WTC11 (cell line): ENCODE results near the gene LGALS7. TPM values are rescaled to one million over a fixed set of nuclear protein-coding genes. Genes with fewer than 3 reads are reported as not detected.

Experiments used
- ATAC-seq: fragments of 200-7000 bp; cut with Tn5 transposase; 2 replicates; pipeline ENCODE4 v1.10.0; 2021; ENCODE audit warnings: mild to moderate bottlenecking, moderate library complexity
- CTCF ChIA-PET: fragments of 300-600 bp; sonication (Branson Sonifier 250); formaldehyde crosslinking; loops from one replicate; lab custom pipeline; 2021; ENCODE audit warnings: antibody characterized with exemption; lab: Charles Lee
- POLR2A ChIA-PET: fragments of 350-600 bp; sonication (Branson Sonifier 250); formaldehyde crosslinking; loops from one replicate; lab custom pipeline; 2021; ENCODE audit warnings: antibody characterized with exemption; lab: Charles Lee
- DNase-seq: peaks from one replicate; pipeline ENCODE4 v3.0.0; 2021; ENCODE audit warnings: low spot score
- H3K27ac Mint-ChIP-seq: 2 replicates; pipeline ENCODE4 v1.8.0; 2021; ENCODE audit warnings: mixed read lengths
- H3K27me3 Mint-ChIP-seq: 2 replicates; pipeline ENCODE4 v1.8.0; 2021; ENCODE audit warnings: low read depth, mild to moderate bottlenecking, moderate library complexity, mixed read lengths
- H3K36me3 Mint-ChIP-seq: 2 replicates; pipeline ENCODE4 v1.8.0; 2021; ENCODE audit warnings: mixed read lengths
- H3K4me1 Mint-ChIP-seq: 2 replicates; pipeline ENCODE4 v1.8.0; 2022; ENCODE audit warnings: mixed read lengths
- H3K4me3 Mint-ChIP-seq: 2 replicates; pipeline ENCODE4 v1.8.0; 2021; ENCODE audit warnings: mild to moderate bottlenecking, moderate library complexity, mixed read lengths
- H3K9me3 Mint-ChIP-seq: 2 replicates; pipeline ENCODE4 v1.8.0; 2021; ENCODE audit warnings: mixed read lengths
- AFF4 ChIP-seq: sonication (generic); formaldehyde crosslinking; IDR thresholded peaks from 2 replicates; pipeline ENCODE4 v1.8.1; 2023; ENCODE audit warnings: mild to moderate bottlenecking, missing genetic modification reagents, borderline replicate concordance
- ARID4B ChIP-seq: sonication (generic); formaldehyde crosslinking; IDR thresholded peaks from 2 replicates; pipeline ENCODE4 v1.8.0; 2023; ENCODE audit warnings: missing genetic modification reagents, mild to moderate bottlenecking, borderline replicate concordance
- ATF6 ChIP-seq: sonication (generic); formaldehyde crosslinking; IDR thresholded peaks from 2 replicates; pipeline ENCODE4 v1.8.1; 2023; ENCODE audit warnings: mild to moderate bottlenecking, missing genetic modification reagents
- CREB1 ChIP-seq: sonication (generic); formaldehyde crosslinking; IDR thresholded peaks from 2 replicates; pipeline ENCODE4 v1.8.0; 2023; ENCODE audit warnings: mild to moderate bottlenecking, missing genetic modification reagents
- EMX1 ChIP-seq: fragments of 250-450 bp; sonication (Bioruptor Pico); IDR thresholded peaks from 2 replicates; pipeline ENCODE4 v1.8.0; 2021; ENCODE audit warnings: mild to moderate bottlenecking
- FOXJ3 ChIP-seq: sonication (generic); formaldehyde crosslinking; IDR thresholded peaks from 2 replicates; pipeline ENCODE4 v1.9.0; 2021; ENCODE audit warnings: missing genetic modification reagents, mild to moderate bottlenecking, borderline replicate concordance
- FOXP4 ChIP-seq: sonication (generic); formaldehyde crosslinking; IDR thresholded peaks from 2 replicates; pipeline ENCODE4 v1.8.0; 2022; ENCODE audit warnings: mild to moderate bottlenecking, missing genetic modification reagents
- GABPB1 ChIP-seq: sonication (generic); formaldehyde crosslinking; IDR thresholded peaks from 2 replicates; pipeline ENCODE4 v1.8.1; 2023; ENCODE audit warnings: mild to moderate bottlenecking, missing genetic modification reagents
- MLX ChIP-seq: sonication (generic); formaldehyde crosslinking; IDR thresholded peaks from 2 replicates; pipeline ENCODE4 v1.8.1; 2023; ENCODE audit warnings: mild to moderate bottlenecking, missing genetic modification reagents, moderate library complexity
- NFATC4 ChIP-seq: fragments of 250-450 bp; sonication (Bioruptor Pico); IDR thresholded peaks from 2 replicates; pipeline ENCODE4 v1.9.0; 2021; ENCODE audit warnings: mild to moderate bottlenecking
- NFYB ChIP-seq: sonication (generic); formaldehyde crosslinking; conservative IDR thresholded peaks from 2 replicates; pipeline ENCODE4 v1.8.0; 2022; ENCODE audit warnings: low read depth, missing genetic modification reagents
- OVOL2 ChIP-seq: fragments of 250-450 bp; sonication (Bioruptor Pico); IDR thresholded peaks from 2 replicates; pipeline ENCODE4 v1.9.0; 2021; ENCODE audit warnings: mild to moderate bottlenecking, borderline replicate concordance
- PRRX2 ChIP-seq: fragments of 250-450 bp; sonication (Bioruptor Pico); IDR thresholded peaks from 2 replicates; pipeline ENCODE4 v1.8.0; 2021; ENCODE audit warnings: mild to moderate bottlenecking
- RELA ChIP-seq: sonication (generic); formaldehyde crosslinking; IDR thresholded peaks from 2 replicates; pipeline ENCODE4 v1.8.1; 2022; ENCODE audit warnings: missing genetic modification reagents, mild to moderate bottlenecking, borderline replicate concordance
- SMAD3 ChIP-seq: sonication (generic); formaldehyde crosslinking; IDR thresholded peaks from 2 replicates; pipeline ENCODE4 v1.8.0; 2022; ENCODE audit warnings: missing genetic modification reagents, mild to moderate bottlenecking, borderline replicate concordance
- TEAD1 ChIP-seq: sonication (generic); formaldehyde crosslinking; IDR thresholded peaks from 2 replicates; pipeline ENCODE4 v1.8.0; 2022; ENCODE audit warnings: mild to moderate bottlenecking, missing genetic modification reagents
- ZMAT4 ChIP-seq: fragments of 250-450 bp; sonication (Bioruptor Pico); IDR thresholded peaks from 2 replicates; pipeline ENCODE4 v1.9.0; 2021; ENCODE audit warnings: mild to moderate bottlenecking
- ZNF317 ChIP-seq: sonication (generic); formaldehyde crosslinking; IDR thresholded peaks from 2 replicates; pipeline ENCODE4 v1.8.1; 2023; ENCODE audit warnings: low read depth, mild to moderate bottlenecking, moderate library complexity, missing genetic modification reagents, borderline replicate concordance
- ZNF396 ChIP-seq: fragments of 250-450 bp; sonication (Bioruptor Pico); IDR thresholded peaks from 2 replicates; pipeline ENCODE4 v1.8.0; 2021; ENCODE audit warnings: mild to moderate bottlenecking, moderate library complexity, borderline replicate concordance
- total RNA-seq: library from RNA; stranded (reverse); gene quantifications from 3 replicates; pipeline ENCODE4 v1.2.3, GENCODE V29; 2021
- TF ChIP-seq, protein P1 (sequence below): sonication (generic); formaldehyde crosslinking; IDR thresholded peaks from 2 replicates; pipeline ENCODE4 v1.8.1; 2023; ENCODE audit warnings: mild to moderate bottlenecking, moderate library complexity, missing genetic modification reagents

Gene LGALS7
- total RNA-seq, 1 experiment from 2014 or later = 2.3 TPM

DNA sequence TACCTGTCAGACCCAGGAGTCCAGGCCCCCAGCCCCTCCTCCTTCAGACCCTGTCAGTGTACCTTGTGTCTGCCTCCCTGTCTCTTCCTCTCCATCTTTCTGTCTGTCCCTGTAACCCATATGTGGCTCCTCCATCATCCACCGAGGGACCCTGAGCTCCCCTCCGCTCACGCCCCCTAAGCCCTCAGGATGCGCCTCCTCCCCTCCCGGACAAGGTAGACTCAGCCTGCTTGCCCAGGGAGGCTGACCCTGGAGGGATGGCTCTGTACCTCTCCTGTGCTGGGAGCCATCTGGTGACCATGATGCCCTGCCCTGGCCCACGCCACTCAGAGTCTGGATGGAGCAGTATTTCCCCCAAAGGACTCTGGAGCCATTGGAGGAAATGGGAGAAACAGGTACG lies 28.0 kb downstream of the LGALS7 start:
- TF ChIP-seq CREB1 (CRISPR knock-in tag) = no peak
- no peak for TF ChIP-seq ZNF317
- no peak for TF ChIP-seq GABPB1 (CRISPR knock-in tag)
- TF ChIP-seq ZNF396 (CRISPR knock-in tag) = no peak
- no peak for TF ChIP-seq TEAD1 (CRISPR knock-in tag)
- TF ChIP-seq AFF4 (CRISPR knock-in tag) = no peak
- no peak for TF ChIP-seq FOXJ3
- no peak for TF ChIP-seq SMAD3
- no peak for TF ChIP-seq FOXP4
- no peak for TF ChIP-seq PRRX2 (CRISPR knock-in tag)
- no peak for TF ChIP-seq NFATC4 (CRISPR knock-in tag)
- TF ChIP-seq, all 79 proteins: peak for 0
- H3K36me3 Mint-ChIP-seq = no peaks in the 10 kb centered on the region
- H3K9me3 Mint-ChIP-seq = no peaks in the 10 kb centered on the region
- H3K27me3 Mint-ChIP-seq = peaks cover 17% of the 10 kb centered on the region
- no peak for DNase-seq
- ChIA-PET POLR2A (no interaction called here), CTCF (interaction anchor here (1.4 to 2.0 kb wide), 2 partner anchors 24 to 109 kb away, joined by 3 to 11 read pairs; no protein-coding TSS in a partner anchor)
- peak; percentile 22; the same call in 1 of the 2 replicates for ATAC-seq
- no peak overlapping the region for H3K4me3 Mint-ChIP-seq
- no peak overlapping the region for H3K27ac Mint-ChIP-seq
- no peaks in the 10 kb centered on the region for H3K4me1 Mint-ChIP-seq

DNA sequence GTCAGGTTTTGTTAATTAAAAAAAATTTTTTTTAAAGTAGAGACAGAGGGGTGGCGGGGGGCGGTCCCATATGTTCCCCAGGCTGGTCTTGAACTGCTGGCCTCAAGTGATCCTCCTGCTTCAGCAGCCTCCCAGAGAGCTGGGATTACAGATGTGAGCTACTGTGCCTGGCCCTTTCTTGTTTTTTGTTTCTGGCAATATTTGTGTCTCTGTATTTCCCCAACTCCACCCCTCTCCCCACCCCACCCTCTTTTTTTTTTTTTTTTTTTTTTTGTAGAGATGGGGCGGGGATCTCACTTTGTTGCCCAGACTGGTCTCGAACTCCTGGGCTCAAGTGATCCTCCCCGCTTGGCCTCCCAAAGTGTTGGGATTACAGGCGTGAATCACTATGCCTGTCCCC lies 28.4 kb downstream of the LGALS7 start:
- ATAC-seq (no peak), DNase-seq (no peak)
- Mint-ChIP-seq H3K4me3 (no peak overlapping the region), H3K27me3 (peaks cover 12% of the 10 kb centered on the region), H3K9me3 (no peaks in the 10 kb centered on the region), H3K36me3 (no peaks in the 10 kb centered on the region), H3K4me1 (no peaks in the 10 kb centered on the region), H3K27ac (no peak overlapping the region)
- POLR2A ChIA-PET = interaction anchor here (1.3 kb wide), 1 partner anchor 186 kb away, joined by 4 read pairs; the partner anchor contains the start of genes MRPS12 and SARS2
- CTCF ChIA-PET = interaction anchor here (1.4 to 2.0 kb wide), 2 partner anchors 25 to 108 kb away, joined by 3 to 11 read pairs; no protein-coding TSS in a partner anchor
- TF ChIP-seq RELA (CRISPR knock-in tag) (no peak), OVOL2 (no peak), MLX (CRISPR knock-in tag) (no peak), ZMAT4 (CRISPR knock-in tag) (no peak), NFYB (CRISPR knock-in tag) (no peak), SMAD3 (no peak), ARID4B (no peak), ATF6 (no peak), EMX1 (CRISPR knock-in tag) (no peak)
- TF ChIP-seq, protein P1, sequence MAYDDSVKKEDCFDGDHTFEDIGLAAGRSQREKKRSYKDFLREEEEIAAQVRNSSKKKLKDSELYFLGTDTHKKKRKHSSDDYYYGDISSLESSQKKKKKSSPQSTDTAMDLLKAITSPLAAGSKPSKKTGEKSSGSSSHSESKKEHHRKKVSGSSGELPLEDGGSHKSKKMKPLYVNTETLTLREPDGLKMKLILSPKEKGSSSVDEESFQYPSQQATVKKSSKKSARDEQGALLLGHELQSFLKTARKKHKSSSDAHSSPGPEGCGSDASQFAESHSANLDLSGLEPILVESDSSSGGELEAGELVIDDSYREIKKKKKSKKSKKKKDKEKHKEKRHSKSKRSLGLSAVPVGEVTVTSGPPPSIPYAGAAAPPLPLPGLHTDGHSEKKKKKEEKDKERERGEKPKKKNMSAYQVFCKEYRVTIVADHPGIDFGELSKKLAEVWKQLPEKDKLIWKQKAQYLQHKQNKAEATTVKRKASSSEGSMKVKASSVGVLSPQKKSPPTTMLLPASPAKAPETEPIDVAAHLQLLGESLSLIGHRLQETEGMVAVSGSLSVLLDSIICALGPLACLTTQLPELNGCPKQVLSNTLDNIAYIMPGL (CRISPR knock-in tag) = no peak
